Measurements from ENCODE around the gene LZTR1. TPM values are rescaled to one million over a fixed set of nuclear protein-coding genes. Genes with fewer than 3 reads are reported as not detected.
"Not testable (repeated sequence)": the region's sequence is repeated elsewhere in the genome, so short reads cannot be mapped to it uniquely, and the experiment has no call there.

LZTR1 gene
- total RNA-seq, 4 donors from 2014 or later = 37.1 to 67.2 (median 55.7) TPM

DNA sequence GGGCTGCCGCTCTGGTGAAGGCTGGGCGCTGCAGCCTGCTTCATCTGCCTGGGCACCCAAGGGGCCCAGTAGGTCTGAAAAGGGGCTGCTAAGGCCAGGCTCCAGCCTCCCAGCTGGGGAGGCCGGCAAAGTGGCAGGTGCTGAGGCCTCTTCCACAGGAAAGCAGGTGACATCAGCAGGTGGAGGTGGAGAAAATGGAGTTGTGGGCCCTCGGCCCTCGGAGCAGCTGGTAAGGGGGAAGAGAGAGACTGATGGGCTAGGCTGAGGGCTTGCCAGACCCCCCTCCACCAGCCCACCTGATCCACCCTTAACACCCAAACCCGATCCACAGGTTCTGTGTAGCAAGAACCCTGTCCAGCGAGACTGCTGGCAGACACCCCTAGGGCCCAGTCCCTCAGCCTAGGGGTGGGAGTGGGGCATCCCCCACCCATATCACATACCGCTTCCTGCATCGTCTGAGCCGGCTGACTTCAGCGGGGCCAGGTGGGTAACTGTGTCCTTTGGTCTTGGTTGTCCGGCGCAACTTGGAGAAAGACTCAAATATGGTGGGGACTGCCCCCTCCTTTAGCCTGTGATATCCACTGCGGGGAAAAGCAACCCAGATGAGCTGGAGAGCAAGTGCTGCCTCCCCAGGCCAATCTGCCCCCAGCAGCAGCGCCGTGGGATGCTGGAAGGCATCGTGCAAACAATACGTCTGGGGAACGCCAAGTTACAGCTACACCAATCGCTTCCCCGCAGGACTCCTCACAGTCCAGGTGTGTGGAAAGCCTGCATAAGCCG lies 18.3 kb downstream of the LZTR1 start:
- peaks cover 10 to 11% of the 10 kb centered on the region in 2 donors for H3K36me3 ChIP-seq
- H3K4me3 ChIP-seq (replicated peaks in 1 of 3) = peak overlapping the region in 1 of 3 donors; percentile 62
- intact Hi-C loops (cut with DNase I) = no loop called here
- TF ChIP-seq, protein P1, sequence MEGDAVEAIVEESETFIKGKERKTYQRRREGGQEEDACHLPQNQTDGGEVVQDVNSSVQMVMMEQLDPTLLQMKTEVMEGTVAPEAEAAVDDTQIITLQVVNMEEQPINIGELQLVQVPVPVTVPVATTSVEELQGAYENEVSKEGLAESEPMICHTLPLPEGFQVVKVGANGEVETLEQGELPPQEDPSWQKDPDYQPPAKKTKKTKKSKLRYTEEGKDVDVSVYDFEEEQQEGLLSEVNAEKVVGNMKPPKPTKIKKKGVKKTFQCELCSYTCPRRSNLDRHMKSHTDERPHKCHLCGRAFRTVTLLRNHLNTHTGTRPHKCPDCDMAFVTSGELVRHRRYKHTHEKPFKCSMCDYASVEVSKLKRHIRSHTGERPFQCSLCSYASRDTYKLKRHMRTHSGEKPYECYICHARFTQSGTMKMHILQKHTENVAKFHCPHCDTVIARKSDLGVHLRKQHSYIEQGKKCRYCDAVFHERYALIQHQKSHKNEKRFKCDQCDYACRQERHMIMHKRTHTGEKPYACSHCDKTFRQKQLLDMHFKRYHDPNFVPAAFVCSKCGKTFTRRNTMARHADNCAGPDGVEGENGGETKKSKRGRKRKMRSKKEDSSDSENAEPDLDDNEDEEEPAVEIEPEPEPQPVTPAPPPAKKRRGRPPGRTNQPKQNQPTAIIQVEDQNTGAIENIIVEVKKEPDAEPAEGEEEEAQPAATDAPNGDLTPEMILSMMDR (IDR thresholded peaks at IDR 0.05) = no peak
- no peak for TF ChIP-seq POLR2A (IDR thresholded peaks at IDR 0.05)
- H3K27me3 ChIP-seq = no peaks in the 10 kb centered on the region
- WGBS, 2 donors = 45 to 62% methylated on average over 18 to 22 of the region's 22 CpGs
- H3K27ac ChIP-seq = peak overlapping the region in 2 of 3 donors; percentile 98 to 99
- H3K4me1 ChIP-seq = peaks cover 18 to 29% of the 10 kb centered on the region in 2 donors
- H3K9me3 ChIP-seq = no peaks in the 10 kb centered on the region
- DNase-seq = no peak

GRCh38 chr22:21000987-21001600 lies 19.0 kb downstream of the LZTR1 start:
- no peaks in the 10 kb centered on the region for H3K27me3 ChIP-seq
- H3K4me1 ChIP-seq = peaks cover 18 to 29% of the 10 kb centered on the region in 2 donors
- WGBS, 2 donors = 2 to 4% methylated on average over 5 to 20 of the region's 26 CpGs
- peaks cover 5 to 11% of the 10 kb centered on the region in 2 donors for H3K36me3 ChIP-seq
- intact Hi-C loops (cut with DNase I) = no loop called here
- no peaks in the 10 kb centered on the region for H3K9me3 ChIP-seq
- H3K4me3 ChIP-seq (replicated peaks in 1 of 3) = peak overlapping the region; percentile 47 to 87 (median 62)
- no peak for DNase-seq
- TF ChIP-seq, protein P1 (IDR thresholded peaks at IDR 0.05) = no peak
- no peak for TF ChIP-seq POLR2A (IDR thresholded peaks at IDR 0.05)
- peak overlapping the region; percentile 88 to 99 (median 98) for H3K27ac ChIP-seq

DNA sequence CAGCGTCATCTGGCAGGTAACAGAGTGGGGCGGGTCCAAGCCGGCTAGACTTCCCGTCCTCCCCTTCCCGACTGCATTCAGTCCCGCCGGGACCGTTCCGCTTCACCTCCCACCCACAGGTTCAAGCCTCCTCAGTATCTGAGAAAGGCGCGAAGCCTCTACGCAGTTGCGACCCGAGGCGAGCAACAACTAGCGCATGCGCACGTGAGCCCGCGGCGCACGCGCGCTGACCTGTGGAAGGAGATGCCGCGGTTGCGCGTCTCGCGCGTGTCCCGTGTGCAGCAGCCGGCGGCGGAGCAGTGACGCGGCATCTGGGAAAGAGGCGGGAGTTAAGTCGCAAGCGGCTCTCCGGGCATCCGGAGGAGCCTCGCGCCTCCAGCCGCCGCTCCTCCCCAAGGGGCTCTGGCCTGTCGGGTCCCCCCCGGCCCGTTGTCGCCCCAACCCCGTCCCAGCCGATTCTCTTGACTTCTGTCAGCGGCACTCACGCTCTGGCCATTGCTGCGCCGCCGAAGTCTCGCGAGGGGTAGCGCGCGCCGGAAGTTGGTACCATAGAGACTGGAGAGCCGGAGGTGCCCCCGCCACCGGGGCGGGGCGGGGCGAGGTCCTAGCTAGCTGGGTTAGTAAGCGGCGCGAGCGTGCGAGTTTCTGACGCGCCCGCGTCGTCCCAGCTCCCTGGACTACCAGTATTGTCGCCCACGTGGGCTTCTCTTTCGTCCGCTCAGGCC lies 19.7 kb downstream of the LZTR1 start, which contains the start of gene THAP7:
THAP7 (minus strand) TSS at position 518 of the 725 bp plus-strand sequence; CDS start at position 311, 207 bp downstream.
- peak; percentile 97 to 98 for DNase-seq
- WGBS, 2 donors = 0 to 1% methylated on average over 22 to 32 of the region's 83 CpGs
- peak within 1 kb of the TSS; percentile 88 to 99 (median 98) for H3K27ac ChIP-seq
- intact Hi-C loops (cut with DNase I) = no loop called here
- no peaks in the 10 kb centered on the region for H3K9me3 ChIP-seq
- peaks cover 4 to 11% of the 10 kb centered on the region in 2 donors for H3K36me3 ChIP-seq
- H3K4me1 ChIP-seq = peaks cover 18 to 29% of the 10 kb centered on the region in 2 donors
- TF ChIP-seq POLR2A (IDR thresholded peaks at IDR 0.05) = peak in 1 of 2 donors; percentile 83
- TF ChIP-seq, protein P1 (IDR thresholded peaks at IDR 0.05) = no peak
- H3K27me3 ChIP-seq = no peaks in the 10 kb centered on the region
- peak within 1 kb of the TSS; percentile 47 to 87 (median 62) for H3K4me3 ChIP-seq (replicated peaks in 1 of 3)

DNA sequence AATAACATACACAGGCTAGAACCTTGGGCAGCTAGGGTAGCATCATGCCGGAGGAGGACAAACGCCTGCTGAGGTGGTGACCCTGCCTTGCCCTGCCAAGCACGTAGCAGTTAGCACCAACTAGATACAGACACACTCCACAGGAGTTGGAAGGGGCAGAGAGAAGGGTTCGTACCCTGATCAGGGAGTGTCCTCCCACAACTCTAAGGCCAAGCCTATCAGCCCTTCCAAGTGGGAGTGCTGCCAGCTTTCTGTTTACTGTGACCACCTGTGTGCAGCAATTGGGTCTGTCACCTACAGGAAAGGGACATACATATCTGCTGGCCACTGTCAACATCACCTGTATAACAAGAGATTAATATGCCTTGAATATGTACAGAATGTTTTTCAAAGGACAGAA lies 21.7 kb downstream of the LZTR1 start:
- no peak overlapping the region for H3K4me3 ChIP-seq (replicated peaks in 1 of 3)
- H3K27me3 ChIP-seq = no peaks in the 10 kb centered on the region
- 84 to 96% methylated on average over 4 of the region's 4 CpGs for WGBS, 2 donors
- no peak overlapping the region for H3K27ac ChIP-seq
- peaks cover 4 to 11% of the 10 kb centered on the region in 2 donors for H3K36me3 ChIP-seq
- intact Hi-C loops (cut with DNase I) = no loop called here
- no peaks in the 10 kb centered on the region for H3K9me3 ChIP-seq
- DNase-seq = no peak
- TF ChIP-seq POLR2A (IDR thresholded peaks at IDR 0.05) = no peak
- TF ChIP-seq, protein P1 (IDR thresholded peaks at IDR 0.05) = no peak
- peaks cover 18 to 29% of the 10 kb centered on the region in 2 donors for H3K4me1 ChIP-seq

- H3K4me3 ChIP-seq (replicated peaks in 1 of 3); H3K9me3 ChIP-seq; H3K27me3 ChIP-seq; intact Hi-C loops (cut with DNase I); H3K36me3 ChIP-seq; H3K4me1 ChIP-seq; H3K27ac ChIP-seq; DNase-seq: not testable (repeated sequence)
- 66 to 80% methylated on average over 4 to 13 of the region's 13 CpGs for WGBS, 2 donors
These were observed 27.1 kb downstream of the LZTR1 start for GRCh38 chr22:21009208-21009607.
